Measurements from ENCODE around the gene ZNF879.

ZNF879 gene

DNA sequence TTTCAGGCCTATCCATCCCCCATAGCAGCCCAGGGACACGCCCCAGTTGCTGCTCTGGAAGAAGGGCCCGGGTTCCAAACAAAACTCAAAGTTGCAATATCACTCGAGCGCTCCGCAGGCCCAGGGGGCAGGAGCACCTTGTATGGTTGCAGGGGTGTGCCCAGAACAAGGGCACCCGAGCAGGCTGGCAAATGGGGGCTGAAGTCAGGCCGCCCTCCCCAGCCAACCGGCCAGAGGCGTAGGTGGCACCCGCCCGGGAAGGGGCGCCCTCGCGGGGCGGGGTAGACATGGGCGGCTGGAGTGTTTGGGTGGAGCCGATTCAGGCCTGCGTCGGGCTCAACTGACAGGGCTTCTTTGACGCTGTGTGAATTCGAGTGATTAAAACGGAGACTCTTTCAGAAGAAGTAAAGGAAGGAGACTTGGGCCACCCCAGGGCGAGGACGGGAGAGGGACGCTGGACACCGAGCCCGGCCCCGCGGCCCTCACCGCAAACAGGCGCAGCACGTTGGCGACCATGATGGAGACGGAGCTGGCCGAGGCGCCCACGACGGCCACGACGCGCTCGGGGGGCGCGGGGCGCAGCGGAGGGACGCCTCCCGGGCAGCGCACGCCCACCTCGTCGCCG lies 29.5 kb upstream of the ZNF879 start:
- TF ChIP-seq, protein P1, sequence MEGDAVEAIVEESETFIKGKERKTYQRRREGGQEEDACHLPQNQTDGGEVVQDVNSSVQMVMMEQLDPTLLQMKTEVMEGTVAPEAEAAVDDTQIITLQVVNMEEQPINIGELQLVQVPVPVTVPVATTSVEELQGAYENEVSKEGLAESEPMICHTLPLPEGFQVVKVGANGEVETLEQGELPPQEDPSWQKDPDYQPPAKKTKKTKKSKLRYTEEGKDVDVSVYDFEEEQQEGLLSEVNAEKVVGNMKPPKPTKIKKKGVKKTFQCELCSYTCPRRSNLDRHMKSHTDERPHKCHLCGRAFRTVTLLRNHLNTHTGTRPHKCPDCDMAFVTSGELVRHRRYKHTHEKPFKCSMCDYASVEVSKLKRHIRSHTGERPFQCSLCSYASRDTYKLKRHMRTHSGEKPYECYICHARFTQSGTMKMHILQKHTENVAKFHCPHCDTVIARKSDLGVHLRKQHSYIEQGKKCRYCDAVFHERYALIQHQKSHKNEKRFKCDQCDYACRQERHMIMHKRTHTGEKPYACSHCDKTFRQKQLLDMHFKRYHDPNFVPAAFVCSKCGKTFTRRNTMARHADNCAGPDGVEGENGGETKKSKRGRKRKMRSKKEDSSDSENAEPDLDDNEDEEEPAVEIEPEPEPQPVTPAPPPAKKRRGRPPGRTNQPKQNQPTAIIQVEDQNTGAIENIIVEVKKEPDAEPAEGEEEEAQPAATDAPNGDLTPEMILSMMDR (IDR thresholded peaks at IDR 0.05; ENCODE audit: low read depth, low read length): no peak
- no peak overlapping the region for H3K4me3 ChIP-seq (ENCODE audit: low read depth, low read length)
- no peak for DNase-seq (ENCODE audit: low read depth, low spot score)
- in situ Hi-C loops (cut with HindIII; ENCODE audit: low sequenced_read_pairs): no loop called here

DNA sequence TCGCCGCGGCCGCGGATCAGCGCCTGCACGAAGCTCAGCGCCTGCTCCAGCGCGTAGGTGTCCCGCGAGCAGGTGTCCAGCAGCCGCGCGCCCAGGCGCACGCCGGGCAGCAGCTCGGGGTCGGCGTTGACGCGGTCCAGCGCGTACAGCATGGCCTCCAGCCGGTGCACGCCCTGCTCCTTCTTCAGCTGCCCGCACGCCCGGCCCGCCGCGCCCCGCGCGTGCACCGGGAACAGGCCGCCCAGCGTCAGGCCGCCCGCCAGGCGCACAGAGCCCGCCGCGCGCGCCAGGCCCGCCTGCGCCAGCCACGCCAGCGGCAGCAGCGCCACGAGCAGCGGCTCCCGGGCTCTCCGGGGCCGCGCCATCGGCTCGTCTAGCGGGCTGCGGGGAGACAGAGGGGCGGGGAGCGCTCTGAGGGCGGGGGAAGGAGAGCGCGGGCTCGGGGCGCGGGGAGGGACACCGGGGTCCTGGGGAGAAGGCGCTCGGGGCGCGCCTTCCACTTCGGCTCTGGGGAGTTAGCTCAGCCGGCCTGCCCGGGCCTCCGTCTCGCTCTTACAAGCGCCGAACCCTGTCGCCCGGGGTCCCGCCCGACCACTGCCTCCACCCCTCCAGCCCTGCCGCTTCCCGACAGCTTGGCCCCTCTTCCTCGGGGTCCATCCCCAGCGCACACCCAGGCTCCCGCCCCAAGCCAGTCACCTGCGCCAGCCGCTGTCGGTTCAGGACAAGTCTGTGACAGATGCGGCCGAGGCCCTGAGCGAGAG lies 28.8 kb upstream of the ZNF879 start, which contains the start of gene GRM6:
Gene GRM6 (minus strand): TSS at position 741 of the 761 bp plus-strand sequence. CDS start 376 bp downstream, at position 365.
- in situ Hi-C loops (cut with HindIII; ENCODE audit: low sequenced_read_pairs): no loop called here
- DNase-seq (ENCODE audit: low read depth, low spot score): no peak
- TF ChIP-seq, protein P1 (IDR thresholded peaks at IDR 0.05; ENCODE audit: low read depth, low read length): no peak
- H3K4me3 ChIP-seq (ENCODE audit: low read depth, low read length): no peak within 1 kb of the TSS

DNA sequence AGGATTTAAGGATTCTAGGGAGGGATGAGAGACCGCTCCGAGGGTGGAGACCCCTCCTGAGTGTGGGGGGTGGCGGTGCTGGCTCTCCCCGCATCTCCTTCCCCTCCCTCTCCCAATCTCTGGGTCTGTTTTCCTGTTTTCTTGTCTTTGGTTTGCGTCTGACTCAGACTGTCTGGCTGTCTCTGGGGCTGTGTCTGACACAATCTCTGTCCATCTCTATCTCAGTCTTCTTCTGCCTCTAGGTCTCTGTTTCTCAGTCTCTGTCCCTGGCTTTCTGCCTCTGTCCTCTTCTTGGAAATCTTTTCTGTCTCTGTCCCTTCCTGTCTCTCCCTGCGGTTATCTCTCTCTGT lies 28.3 kb upstream of the ZNF879 start:
- no peak overlapping the region for H3K4me3 ChIP-seq (ENCODE audit: low read depth, low read length)
- no peak for DNase-seq (ENCODE audit: low read depth, low spot score)
- in situ Hi-C loops (cut with HindIII; ENCODE audit: low sequenced_read_pairs): no loop called here
- TF ChIP-seq, protein P1 (IDR thresholded peaks at IDR 0.05; ENCODE audit: low read depth, low read length): no peak

DNA sequence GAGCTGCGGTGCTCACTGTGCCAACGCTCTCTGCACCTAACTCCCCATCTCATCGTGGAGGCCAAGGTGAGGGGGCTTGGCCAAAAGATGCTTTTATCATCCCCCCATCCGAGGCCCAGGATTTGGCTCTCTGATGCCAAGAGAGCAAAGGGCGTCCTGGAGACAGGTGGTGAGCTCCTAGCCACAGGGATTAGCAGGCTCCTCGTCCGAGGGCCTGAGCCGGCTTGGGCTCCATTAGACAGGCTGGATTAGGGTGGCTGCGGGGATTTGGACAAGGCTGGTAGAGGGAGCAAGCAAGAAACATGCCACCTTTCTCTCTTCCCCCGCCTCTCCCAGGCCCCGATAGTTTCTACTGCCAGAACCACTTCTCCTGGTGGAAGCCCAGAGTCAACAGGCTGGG lies 27.4 kb upstream of the ZNF879 start:
- TF ChIP-seq, protein P1 (IDR thresholded peaks at IDR 0.05; ENCODE audit: low read depth, low read length): no peak
- in situ Hi-C loops (cut with HindIII; ENCODE audit: low sequenced_read_pairs): no loop called here
- H3K4me3 ChIP-seq (ENCODE audit: low read depth, low read length): no peak overlapping the region
- no peak for DNase-seq (ENCODE audit: low read depth, low spot score)

DNA sequence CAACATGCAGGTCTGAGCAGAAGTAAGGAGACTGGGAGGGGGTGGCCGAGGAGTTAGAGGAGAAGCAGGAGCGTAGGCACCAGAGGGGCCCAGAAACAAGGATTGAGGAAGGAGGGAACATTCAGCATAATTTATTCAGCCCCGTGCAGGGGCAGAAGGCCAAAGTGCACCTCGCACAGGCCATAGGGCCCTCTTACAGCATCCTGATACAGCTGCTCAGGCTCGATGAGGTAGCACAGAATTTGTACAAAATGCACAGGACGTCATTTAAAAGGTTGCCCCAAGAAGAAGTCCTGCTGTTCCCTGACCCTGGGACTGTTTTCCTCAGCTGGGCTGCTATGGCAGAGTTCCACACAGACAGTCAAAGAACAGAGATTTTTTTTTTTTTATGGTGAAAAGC lies 26.4 kb upstream of the ZNF879 start:
- TF ChIP-seq, protein P1 (IDR thresholded peaks at IDR 0.05; ENCODE audit: low read depth, low read length): no peak
- H3K4me3 ChIP-seq (ENCODE audit: low read depth, low read length): no peak overlapping the region
- DNase-seq (ENCODE audit: low read depth, low spot score): no peak
- in situ Hi-C loops (cut with HindIII; ENCODE audit: low sequenced_read_pairs): no loop called here

DNA sequence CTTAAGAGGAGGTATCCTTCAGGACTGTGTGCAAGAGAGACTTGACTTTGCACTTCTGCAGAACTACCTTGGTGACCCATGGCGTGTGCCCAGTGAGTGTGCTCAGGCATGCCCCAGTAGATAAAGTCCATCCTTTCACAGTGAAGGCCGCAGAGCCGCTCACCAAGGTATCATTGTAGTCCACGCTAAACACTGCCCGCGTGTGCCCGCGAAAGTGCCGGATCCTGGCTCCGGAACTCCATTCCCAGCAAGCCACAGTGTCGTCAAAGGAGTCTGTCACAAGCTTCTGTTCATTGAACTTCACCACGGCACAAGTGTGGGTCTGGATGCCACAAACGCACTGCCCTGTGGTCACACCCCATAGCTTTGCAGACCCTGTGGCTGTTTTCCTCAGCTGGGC lies 25.2 kb upstream of the ZNF879 start:
- no peak for DNase-seq (ENCODE audit: low read depth, low spot score)
- H3K4me3 ChIP-seq (ENCODE audit: low read depth, low read length): no peak overlapping the region
- TF ChIP-seq, protein P1 (IDR thresholded peaks at IDR 0.05; ENCODE audit: low read depth, low read length): no peak
- in situ Hi-C loops (cut with HindIII; ENCODE audit: low sequenced_read_pairs): no loop called here
